Stimulated activated CD4-positive, alpha-beta T cell treated with anti-CD3 and anti-CD28 coated beads, TNF-alpha, amount 100 ng/mL, for 48 hours (primary cell): ENCODE data around the gene GPR180.
"Not testable (repeated sequence)": the region's sequence is repeated elsewhere in the genome, so short reads cannot be mapped to it uniquely, and the experiment has no call there.

Experiments used
- DNase-seq, 3 donors: peaks; one replicate each; pipeline ENCODE4 v3.0.0-alpha.2; 2020; ENCODE audit warnings: low read depth in 3 of 3

GPR180 gene

DNA sequence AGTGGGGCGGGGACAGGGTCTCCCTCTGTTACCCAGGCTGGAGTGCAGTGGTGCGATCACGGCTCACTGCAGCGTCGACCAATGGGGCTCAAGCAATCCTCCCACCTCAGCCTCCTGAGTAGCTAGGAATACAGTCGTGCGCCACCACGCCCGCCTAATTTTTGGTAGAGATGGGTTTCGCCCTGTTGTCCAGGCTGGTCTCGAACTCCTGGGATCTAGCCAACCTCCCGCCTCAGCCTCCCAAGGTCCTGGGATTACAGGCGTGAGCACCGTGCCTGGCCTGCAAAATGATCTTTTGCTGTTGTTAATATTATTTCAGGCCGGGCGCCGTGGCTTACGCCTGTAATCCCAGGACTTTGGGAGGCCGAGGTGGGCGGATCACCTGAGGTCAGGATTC lies 5.1 kb upstream of the GPR180 start:
- DNase-seq = no peak

DNA sequence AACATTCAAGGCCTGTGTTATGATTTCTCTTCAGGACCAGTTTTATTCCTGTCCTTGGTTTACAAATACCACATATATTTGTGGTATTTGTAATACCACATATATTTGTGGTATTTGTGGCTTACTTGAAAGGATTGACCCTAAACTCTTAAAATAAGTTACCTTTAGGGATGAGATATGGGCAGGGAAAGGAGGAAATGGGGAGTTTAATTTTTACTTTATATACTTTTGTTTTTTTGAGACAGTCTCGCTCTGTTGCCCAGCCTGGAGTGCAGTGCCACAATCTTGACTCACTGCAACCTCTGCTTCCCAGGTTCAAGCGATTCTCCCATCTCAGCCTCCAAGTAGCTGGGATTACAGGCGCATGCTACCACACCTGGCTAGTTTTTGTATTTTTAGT lies 3.4 kb upstream of the GPR180 start:
- no peak for DNase-seq

- DNase-seq = no peak
Measured at GRCh38 chr13:94599877-94600276, 1.8 kb upstream of the GPR180 start.

- DNase-seq = no peak
Measured at GRCh38 chr13:94602467-94602866, 810 bp downstream of the GPR180 start.

GRCh38 chr13:94607056-94607455 lies 5.4 kb downstream of the GPR180 start:
- DNase-seq = no peak

DNA sequence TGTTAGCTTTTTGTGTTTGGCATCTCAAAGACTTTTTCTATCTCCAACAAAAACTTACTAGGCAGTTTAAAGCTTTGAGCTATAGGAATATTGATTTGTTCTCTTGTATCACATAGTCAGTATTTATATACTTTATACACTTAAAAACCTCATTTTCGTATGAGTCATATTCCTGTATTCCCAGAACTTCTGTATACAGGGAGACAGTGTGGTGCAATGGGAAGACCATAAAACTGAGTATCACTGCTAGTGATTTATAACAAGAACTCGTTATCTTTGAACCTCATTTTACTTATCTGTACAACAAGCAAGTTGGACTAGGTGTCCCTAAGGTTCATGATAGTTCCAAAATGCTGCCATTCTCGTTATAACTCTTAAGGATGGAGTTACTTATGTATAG lies 6.3 kb downstream of the GPR180 start:
- no peak for DNase-seq

GRCh38 chr13:94608586-94608985 lies 6.9 kb downstream of the GPR180 start:
- DNase-seq = no peak

GRCh38 chr13:94609196-94609595 lies 7.5 kb downstream of the GPR180 start:
- DNase-seq = no peak

DNA sequence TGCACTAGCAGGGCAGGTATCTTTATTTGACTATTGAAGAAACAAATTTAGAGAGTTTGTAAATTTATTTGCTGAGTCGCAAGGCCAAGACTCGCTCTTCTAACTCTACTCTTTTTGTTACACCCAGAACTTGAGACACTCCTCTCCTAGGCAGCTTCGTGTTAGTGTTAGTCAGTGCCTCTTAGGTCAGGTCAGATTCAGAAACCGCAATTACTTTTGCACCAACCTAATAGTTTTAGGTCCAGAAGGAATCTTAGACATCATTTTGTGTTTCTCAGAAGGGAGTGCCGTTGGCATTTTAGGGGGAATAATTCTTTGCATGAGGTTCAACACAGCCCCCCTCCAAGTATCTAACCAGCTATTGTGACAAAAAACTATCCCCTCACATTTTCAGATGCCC lies 8.8 kb downstream of the GPR180 start:
- no peak for DNase-seq

DNA sequence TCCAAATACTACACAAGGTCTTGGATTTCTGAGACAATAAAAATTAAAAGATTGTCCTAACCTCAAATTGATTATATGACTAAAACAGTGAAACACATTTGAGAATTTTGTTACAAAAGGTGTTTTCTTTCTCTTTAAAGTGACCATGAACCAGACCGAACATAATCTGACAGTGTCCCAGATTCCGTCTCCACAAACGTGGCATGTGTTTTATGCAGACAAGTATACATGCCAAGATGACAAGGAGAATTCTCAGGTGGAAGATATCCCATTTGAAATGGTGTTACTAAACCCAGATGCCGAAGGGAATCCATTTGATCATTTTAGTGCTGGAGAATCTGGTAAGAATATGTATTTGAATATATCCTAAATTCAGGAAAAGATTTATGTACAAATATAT lies 10.4 kb downstream of the GPR180 start:
- DNase-seq = no peak

DNA sequence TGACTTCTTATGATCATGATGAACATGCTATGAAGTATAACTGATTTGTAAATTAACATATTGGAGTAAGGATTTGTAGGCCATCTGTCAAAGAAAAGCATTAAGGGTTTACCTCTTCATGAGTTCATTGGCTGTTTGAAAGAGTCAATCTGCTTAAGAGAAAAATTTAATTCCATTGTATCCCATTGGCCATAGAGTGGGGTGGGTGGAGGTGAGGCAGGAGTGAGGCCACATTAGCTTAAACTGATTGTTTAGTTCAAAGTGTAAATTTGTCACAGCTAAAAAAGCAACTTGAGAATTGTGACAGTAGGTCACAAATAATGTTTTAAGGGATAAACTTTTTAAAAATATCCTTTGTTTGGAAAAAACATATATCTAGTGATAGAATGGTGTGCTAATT lies 11.4 kb downstream of the GPR180 start:
- no peak for DNase-seq

GRCh38 chr13:94617389-94618000 lies 15.8 kb downstream of the GPR180 start:
- DNase-seq = no peak

DNA sequence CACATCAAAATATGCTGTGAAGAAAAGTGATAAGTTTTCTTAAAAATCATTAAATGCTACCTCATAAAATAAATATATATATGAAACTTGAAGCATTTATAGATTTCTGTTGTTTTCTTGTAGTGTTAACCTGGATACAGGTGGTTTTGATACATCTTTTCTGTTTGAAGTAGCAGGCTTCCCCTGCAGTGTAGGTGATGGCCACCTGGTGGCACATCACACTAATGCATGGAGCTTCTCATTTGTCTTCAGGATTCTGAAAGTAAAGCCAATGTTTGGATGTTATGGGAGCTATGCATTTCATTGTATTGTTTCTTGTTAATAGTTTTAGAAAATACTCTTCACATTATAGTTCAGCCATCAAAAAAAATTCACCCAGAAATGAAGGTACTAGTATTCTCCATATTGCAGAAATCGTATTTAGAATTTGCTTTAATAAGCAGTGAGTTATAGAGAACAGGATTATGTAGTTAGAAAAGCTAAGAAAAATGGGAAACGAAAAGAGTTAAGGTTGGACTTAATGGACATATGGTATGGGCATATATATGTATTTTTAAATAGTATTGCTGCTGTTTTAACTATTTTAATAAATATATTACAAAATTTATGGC lies 18.7 kb downstream of the GPR180 start:
- no peak for DNase-seq

- DNase-seq = no peak
Measured at GRCh38 chr13:94622344-94622743, 20.7 kb downstream of the GPR180 start.

- DNase-seq = no peak
Measured at GRCh38 chr13:94623316-94623715, 21.7 kb downstream of the GPR180 start.

GRCh38 chr13:94630858-94631257 lies 29.2 kb downstream of the GPR180 start:
- no peak for DNase-seq

DNA sequence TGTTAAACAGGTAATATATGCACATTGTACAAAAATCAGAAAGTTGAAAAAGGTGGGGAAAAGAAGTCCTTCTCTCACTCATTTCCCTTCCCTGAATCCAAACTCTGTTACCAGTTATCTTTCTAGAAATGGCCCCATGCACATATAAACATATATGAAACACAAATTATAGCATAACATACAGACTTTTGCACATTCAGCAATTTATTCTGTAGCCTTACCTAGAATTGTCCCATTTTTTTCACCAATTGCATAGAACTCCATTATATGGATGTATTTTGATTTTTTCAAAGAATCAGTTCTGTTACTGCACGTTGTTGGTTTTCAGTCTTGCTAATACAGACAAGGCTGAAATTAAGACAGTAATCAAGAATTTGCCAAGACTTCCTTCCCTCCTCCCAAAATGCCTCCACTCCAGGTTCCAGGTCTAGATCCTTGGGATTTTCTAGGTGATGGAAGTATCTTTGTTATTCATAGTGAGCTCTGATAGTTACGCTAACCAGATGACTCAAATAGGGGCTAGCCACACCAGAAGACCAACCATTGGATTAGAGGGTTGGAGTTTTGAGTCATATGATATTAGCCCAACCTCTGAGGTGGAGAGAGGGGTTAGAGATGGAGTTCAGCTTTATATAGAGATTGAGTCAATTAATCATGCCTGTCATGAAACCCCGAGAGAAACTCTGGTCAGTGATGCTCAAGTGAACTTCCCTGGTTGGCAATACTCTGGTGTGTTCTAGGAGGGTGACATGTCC lies 30.7 kb downstream of the GPR180 start:
- DNase-seq = no peak

GRCh38 chr13:94636096-94636495 lies 34.4 kb downstream of the GPR180 start:
- DNase-seq = not testable (repeated sequence)

DNA sequence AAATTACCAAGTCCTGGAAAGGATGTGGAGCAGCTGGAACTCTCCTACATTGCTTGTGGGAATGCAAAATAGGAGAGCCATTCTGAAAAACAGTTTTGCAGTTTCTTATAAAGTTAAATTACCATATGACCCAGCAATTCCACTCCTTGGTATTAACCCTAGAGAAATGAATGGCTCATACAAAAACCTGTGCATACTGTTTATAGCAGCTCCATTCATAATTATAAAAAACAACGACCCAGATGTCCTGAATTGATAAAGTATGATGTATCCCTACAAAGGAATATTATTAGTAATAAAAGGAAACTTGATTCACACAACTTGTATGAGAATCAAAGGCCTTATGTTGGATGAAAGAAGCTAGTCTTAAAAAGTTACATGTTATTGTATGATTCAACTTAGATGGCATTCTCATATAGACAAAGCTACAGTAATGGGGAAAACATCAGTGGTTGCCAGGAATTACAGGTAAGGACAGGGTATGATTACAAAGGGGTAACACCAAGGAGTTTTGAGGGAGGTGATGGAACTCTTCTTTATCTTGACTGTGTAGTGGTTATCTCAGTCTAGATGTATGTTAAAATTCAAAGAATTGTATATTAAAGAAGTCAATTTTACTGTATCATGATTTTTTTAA lies 35.4 kb downstream of the GPR180 start:
- DNase-seq = no peak

- not testable (repeated sequence) for DNase-seq
Measured at GRCh38 chr13:94637677-94638076, 36.0 kb downstream of the GPR180 start.

DNA sequence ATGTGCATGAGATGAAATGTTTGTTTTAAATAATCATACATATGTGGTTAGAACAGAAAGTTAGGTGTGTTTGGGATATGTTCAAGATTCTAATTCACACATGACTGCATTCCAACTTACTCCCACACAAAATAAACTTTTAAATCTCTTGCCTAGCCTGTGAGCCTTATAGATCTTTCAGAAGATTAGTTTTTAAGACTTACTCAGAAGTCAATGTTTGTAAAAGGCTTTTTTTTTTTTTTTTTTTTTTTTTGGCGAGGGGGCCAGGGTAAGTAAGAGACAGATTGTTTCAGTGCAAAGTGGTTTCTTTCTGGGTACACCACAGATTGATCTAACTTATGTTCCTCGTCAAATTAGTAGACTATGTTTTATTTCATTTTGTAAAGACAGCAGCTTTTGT lies 39.1 kb downstream of the GPR180 start:
- no peak for DNase-seq

- no peak for DNase-seq
Measured at GRCh38 chr13:94641409-94641941, 39.8 kb downstream of the GPR180 start.

GRCh38 chr13:94646904-94647303 lies 45.2 kb downstream of the GPR180 start:
- DNase-seq = no peak
